ENCODE measurements around the gene ARL11. TPM values are rescaled to one million over a fixed set of nuclear protein-coding genes. Genes with fewer than 3 reads are reported as not detected.

Gene ARL11
- total RNA-seq, 6 donors from 2014 or later, result 1.4 to 8.4 (median 4.9) TPM

GRCh38 chr13:49652355-49653305 is 24.3 kb downstream of the ARL11 start:
- Histone ChIP-seq H3K36me3 (no peaks in the 10 kb centered on the region), H3K27me3 (no peaks in the 10 kb centered on the region), H3K27ac (no peak overlapping the region), H3K4me3 (no peak overlapping the region), H3K4me1 (no peaks in the 10 kb centered on the region), H3K9me3 (no peaks in the 10 kb centered on the region)
- ATAC-seq (ENCODE audit: low FRiP score in 2 of 2) (peak; percentile 41 to 74), DNase-seq (no peak)
- peak in 5 of 6 experiments; percentile 18 to 43 (median 26) for TF ChIP-seq CTCF (IDR thresholded peaks at IDR 0.05)
- TF ChIP-seq POLR2AphosphoS5 (IDR thresholded peaks at IDR 0.05), result no peak
- WGBS, 2 donors, result 59 to 71% methylated on average over 11 to 15 of the region's 16 CpGs

GRCh38 chr13:49653478-49653877 is 25.2 kb downstream of the ARL11 start:
- H3K9me3 ChIP-seq, result no peaks in the 10 kb centered on the region
- no peak for TF ChIP-seq POLR2A (IDR thresholded peaks at IDR 0.05)
- TF ChIP-seq POLR2AphosphoS5 (IDR thresholded peaks at IDR 0.05), result no peak
- TF ChIP-seq CTCF (IDR thresholded peaks at IDR 0.05), result no peak
- TF ChIP-seq EP300 (IDR thresholded peaks at IDR 0.05), result no peak
- peak overlapping the region in 2 of 4 donors; percentile 6 to 29 for H3K27ac ChIP-seq
- DNase-seq (no peak), ATAC-seq (ENCODE audit: low FRiP score in 2 of 2) (no peak)
- no peak overlapping the region for H3K4me3 ChIP-seq
- no peaks in the 10 kb centered on the region for H3K4me1 ChIP-seq
- no peaks in the 10 kb centered on the region for H3K27me3 ChIP-seq
- H3K36me3 ChIP-seq, result no peaks in the 10 kb centered on the region

GRCh38 chr13:49654011-49654410 is 25.7 kb downstream of the ARL11 start:
- 59 to 63% methylated on average over 3 of the region's 3 CpGs for WGBS, 2 donors
- Histone ChIP-seq H3K36me3 (no peaks in the 10 kb centered on the region), H3K27ac (peak overlapping the region in 2 of 4 donors; percentile 6 to 29), H3K4me1 (no peaks in the 10 kb centered on the region), H3K4me3 (no peak overlapping the region), H3K9me3 (no peaks in the 10 kb centered on the region), H3K27me3 (no peaks in the 10 kb centered on the region)
- ATAC-seq (ENCODE audit: low FRiP score in 2 of 2) (no peak), DNase-seq (no peak)
- TF ChIP-seq POLR2AphosphoS5 (IDR thresholded peaks at IDR 0.05) (no peak), CTCF (IDR thresholded peaks at IDR 0.05) (no peak)

GRCh38 chr13:49655906-49656305 is 27.6 kb downstream of the ARL11 start:
- Histone ChIP-seq H3K27me3 (no peaks in the 10 kb centered on the region), H3K27ac (peak overlapping the region in 1 of 4 donors; percentile 3), H3K4me3 (no peak overlapping the region), H3K36me3 (peaks cover 0 to 6% (median 0%) of the 10 kb centered on the region in 4 donors), H3K9me3 (no peaks in the 10 kb centered on the region), H3K4me1 (no peaks in the 10 kb centered on the region)
- ATAC-seq (ENCODE audit: low FRiP score in 2 of 2), result no peak
- WGBS, 2 donors, result 84 to 92% methylated on average over 3 of the region's 3 CpGs
- TF ChIP-seq EP300 (IDR thresholded peaks at IDR 0.05) (no peak), POLR2AphosphoS5 (IDR thresholded peaks at IDR 0.05) (no peak), CTCF (IDR thresholded peaks at IDR 0.05) (no peak), POLR2A (IDR thresholded peaks at IDR 0.05) (no peak)
- no peak for DNase-seq

GRCh38 chr13:49657241-49657641 is 28.9 kb downstream of the ARL11 start:
- 83 to 91% methylated on average over 9 of the region's 9 CpGs for WGBS, 2 donors
- Histone ChIP-seq H3K27me3 (no peaks in the 10 kb centered on the region), H3K9me3 (no peaks in the 10 kb centered on the region), H3K4me3 (no peak overlapping the region), H3K36me3 (peaks cover 0 to 7% (median 3%) of the 10 kb centered on the region in 4 donors), H3K4me1 (no peaks in the 10 kb centered on the region), H3K27ac (no peak overlapping the region)
- no peak for TF ChIP-seq EP300 (IDR thresholded peaks at IDR 0.05)
- TF ChIP-seq CTCF (IDR thresholded peaks at IDR 0.05), result no peak
- TF ChIP-seq POLR2AphosphoS5 (IDR thresholded peaks at IDR 0.05), result no peak
- DNase-seq (peak in 1 of 2 donors; percentile 32), ATAC-seq (ENCODE audit: low FRiP score in 2 of 2) (no peak)
